HG03571 (cell line): Measurements from ENCODE around the gene NFYB.
"Not testable (repeated sequence)": the region's sequence is repeated elsewhere in the genome, so short reads cannot be mapped to it uniquely, and the experiment has no call there.

Experiments
- ATAC-seq: cut with Tn5 transposase; IDR thresholded peaks from one replicate; pipeline ENCODE4 v1.9.1; 2021; ENCODE audit not compliant: unreplicated experiment

NFYB gene

GRCh38 chr12:104121001-104121400, 17.0 kb downstream of the NFYB start:
- no peak for ATAC-seq

- no peak for ATAC-seq
Measured at GRCh38 chr12:104115587-104115975, 22.4 kb downstream of the NFYB start.

- not testable (repeated sequence) for ATAC-seq
Measured at GRCh38 chr12:104114834-104115586, 23.0 kb downstream of the NFYB start.

GRCh38 chr12:104109446-104110271, 28.4 kb downstream of the NFYB start:
- ATAC-seq: no peak

GRCh38 chr12:104108755-104109445, 29.1 kb downstream of the NFYB start:
- ATAC-seq: no peak

- ATAC-seq: no peak
Measured at GRCh38 chr12:104106965-104107364, 31.0 kb downstream of the NFYB start.

- no peak for ATAC-seq
Measured at GRCh38 chr12:104105461-104105860, 32.5 kb downstream of the NFYB start.

GRCh38 chr12:104097954-104098353, 40.1 kb downstream of the NFYB start:
- ATAC-seq: no peak

GRCh38 chr12:104095289-104095688, 42.7 kb downstream of the NFYB start:
- no peak for ATAC-seq

GRCh38 chr12:104094284-104094683, 43.7 kb downstream of the NFYB start:
- no peak for ATAC-seq

GRCh38 chr12:104091136-104091535, 46.9 kb downstream of the NFYB start:
- no peak for ATAC-seq

GRCh38 chr12:104090685-104091084, 47.3 kb downstream of the NFYB start:
- no peak for ATAC-seq

- no peak for ATAC-seq
Measured at GRCh38 chr12:104083769-104084475, 54.1 kb downstream of the NFYB start.

- no peak for ATAC-seq
Measured at GRCh38 chr12:104080764-104081163, 57.2 kb downstream of the NFYB start.

GRCh38 chr12:104079024-104079423, 59.0 kb downstream of the NFYB start:
- no peak for ATAC-seq

GRCh38 chr12:104073699-104074098, 64.3 kb downstream of the NFYB start:
- ATAC-seq: no peak

- ATAC-seq: no peak
Measured at GRCh38 chr12:104072099-104072498, 65.9 kb downstream of the NFYB start.
